ENCODE results near the gene GALNT9. TPM values are rescaled to one million over a fixed set of nuclear protein-coding genes. Genes with fewer than 3 reads are reported as not detected.

Gene GALNT9
- total RNA-seq, 1 experiment from 2014 or later = 3.3 TPM

DNA sequence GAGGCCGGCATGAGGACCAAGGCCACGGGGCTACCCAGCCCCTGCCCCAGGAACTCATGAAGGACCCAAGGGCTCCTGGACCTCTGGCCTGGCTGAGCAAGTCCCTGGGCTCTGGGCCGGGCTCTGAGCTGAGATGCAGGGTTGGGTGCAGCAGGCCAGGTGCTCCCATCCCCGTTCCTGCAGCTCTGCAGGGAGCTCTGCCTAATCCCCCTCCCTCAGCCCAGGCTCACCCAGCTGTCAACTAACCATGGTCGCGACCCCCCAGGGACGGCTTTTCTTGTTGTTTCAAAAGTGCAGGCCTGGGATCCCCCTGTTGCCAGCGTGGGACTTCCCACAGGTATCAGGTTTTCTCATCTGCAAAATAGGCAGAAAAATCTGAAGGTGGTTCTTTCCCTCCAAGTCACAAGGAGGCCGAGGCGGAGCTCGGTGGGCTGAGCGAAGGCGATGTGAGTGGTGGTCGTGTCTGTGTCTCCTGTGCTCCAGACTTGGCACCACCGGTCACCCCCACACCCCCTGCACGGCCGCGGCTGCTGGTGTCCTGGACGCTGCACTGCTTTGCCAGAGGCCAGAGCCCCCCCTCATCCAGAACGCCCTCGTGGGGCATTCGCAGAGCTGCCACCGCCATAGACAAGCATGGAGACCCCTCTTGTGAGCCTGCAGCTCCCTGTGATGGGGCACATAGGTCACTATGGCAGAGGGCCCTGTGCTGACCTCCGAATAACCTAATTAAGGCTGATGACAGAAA, 22.5 kb upstream of the GALNT9 start:
- Histone ChIP-seq H3K4me3 (no peak overlapping the region), H3K9me3 (no peaks in the 10 kb centered on the region), H3K36me3 (no peaks in the 10 kb centered on the region), H3K27me3 (peaks cover 15% of the 10 kb centered on the region; the same call in 1 of the 2 replicates)
- DNase-seq = no peak

DNA sequence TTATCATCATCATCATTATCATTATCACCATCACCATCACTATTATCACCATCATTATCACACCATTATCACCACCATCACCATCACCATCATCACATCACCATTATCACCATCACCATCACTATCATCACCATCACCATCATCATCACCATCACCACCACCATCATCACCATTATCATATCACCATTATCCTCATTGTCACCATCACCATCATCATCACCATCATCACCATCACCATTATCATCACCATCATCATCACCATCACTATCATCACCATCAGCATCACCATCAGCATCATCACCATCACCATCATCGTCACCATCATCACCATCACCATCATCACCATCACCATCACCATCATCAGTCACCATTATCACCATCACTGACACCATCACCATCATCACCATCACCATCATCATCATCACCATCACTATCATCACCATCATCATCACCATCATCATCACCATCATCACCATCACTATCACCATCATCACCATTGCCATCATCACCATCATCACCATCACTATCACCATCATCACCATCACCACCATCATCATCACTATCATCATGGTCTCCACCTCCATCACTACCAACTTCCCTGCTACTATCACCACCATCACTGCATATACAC, 20.2 kb upstream of the GALNT9 start:
- H3K9me3 ChIP-seq = no peaks in the 10 kb centered on the region
- no peak for DNase-seq
- no peaks in the 10 kb centered on the region for H3K36me3 ChIP-seq
- peaks cover 28% of the 10 kb centered on the region; the same call in 1 of the 2 replicates for H3K27me3 ChIP-seq
- H3K4me3 ChIP-seq = no peak overlapping the region

DNA sequence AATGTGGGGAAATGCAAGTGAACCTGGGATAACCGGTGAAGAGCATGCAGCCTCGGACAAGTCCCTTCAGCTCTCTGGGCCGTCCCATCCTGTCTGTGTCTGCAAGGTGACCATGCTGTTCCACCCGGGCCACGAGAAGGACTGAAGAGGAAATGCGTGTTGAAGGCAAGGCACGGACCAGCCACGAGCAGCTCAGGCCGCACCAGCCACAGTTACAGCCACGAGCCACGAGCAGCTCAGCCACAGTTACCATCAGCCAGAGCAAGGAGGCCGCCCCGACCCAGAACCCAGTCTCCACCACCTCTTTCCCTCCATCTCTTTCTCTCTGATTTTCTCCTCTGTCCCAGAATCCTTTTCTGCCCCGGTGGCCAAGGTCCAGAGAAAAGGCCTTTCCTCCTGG, 18.8 kb upstream of the GALNT9 start:
- Histone ChIP-seq H3K9me3 (no peaks in the 10 kb centered on the region), H3K27me3 (peaks cover 31% of the 10 kb centered on the region; the same call in 1 of the 2 replicates), H3K36me3 (no peaks in the 10 kb centered on the region), H3K4me3 (no peak overlapping the region)
- no peak for DNase-seq

DNA sequence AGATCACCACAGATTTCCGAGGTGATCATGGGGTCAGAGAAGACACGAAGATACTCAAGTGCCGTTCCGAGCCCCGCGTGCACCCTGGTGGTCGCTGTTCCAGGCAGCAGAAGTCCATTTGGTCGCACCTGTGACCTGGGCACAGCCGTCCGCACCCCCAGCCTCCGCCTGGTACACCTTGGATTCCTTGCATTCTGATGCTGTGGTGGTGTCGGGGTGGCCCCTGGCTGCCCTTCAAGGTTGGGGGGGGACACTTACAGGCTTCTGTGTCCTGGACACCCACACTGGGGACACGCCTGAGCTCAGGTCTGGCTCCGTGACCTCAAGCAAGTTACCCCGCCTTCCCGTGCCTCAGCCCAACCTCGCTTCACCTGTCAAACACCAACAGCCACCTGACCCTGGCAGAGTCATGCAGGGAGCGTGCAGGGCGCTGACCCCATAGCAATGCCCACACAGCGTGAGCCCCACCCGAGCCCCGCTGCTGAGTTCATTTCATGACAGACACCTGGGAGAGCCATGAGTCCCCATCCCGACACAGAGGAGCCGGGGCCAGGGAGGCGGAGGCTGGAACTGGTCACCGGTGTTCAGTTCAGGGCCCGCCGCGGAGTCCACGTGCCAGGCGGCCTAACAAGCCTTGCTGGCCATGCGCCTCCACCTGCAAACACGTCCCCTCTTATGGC, 17.9 kb upstream of the GALNT9 start:
- Histone ChIP-seq H3K4me3 (no peak overlapping the region), H3K27me3 (peaks cover 33% of the 10 kb centered on the region), H3K9me3 (no peaks in the 10 kb centered on the region), H3K36me3 (no peaks in the 10 kb centered on the region)
- no peak for DNase-seq

DNA sequence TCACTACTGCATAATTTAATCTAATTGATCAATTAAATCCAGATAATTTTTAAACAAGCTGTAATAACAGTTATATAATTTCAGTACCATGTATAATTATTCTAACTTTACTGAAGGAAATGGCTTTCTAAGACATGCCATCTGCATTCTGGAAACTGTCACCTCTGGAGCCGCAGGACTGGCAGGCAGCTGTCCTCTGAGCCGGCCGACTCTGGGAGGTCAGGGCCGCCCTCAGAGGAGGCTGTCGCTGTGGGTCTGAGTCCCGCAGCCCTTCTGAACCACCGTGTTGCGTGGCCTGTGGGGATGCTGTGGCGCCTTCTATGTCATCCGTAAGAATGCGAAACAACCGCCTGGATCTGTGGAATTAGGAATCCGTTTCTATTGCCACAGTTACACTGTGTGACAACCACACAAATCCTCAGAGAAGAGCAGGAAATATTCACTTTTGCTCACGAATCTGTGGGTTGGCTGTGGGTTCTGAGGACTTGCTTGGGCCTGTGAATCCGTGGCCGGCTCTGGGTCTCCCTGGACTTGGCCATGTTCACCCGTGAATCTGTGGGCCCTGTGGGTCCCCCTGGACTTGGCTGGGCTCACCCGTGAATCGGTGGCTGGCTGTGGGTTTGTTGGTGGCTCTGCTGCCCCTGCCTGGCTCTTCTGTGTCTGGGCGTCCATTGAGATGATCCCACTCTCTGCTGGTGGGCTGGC, 17.2 kb upstream of the GALNT9 start:
- Histone ChIP-seq H3K4me3 (no peak overlapping the region), H3K36me3 (no peaks in the 10 kb centered on the region), H3K27me3 (peaks cover 33% of the 10 kb centered on the region), H3K9me3 (no peaks in the 10 kb centered on the region)
- no peak for DNase-seq

DNA sequence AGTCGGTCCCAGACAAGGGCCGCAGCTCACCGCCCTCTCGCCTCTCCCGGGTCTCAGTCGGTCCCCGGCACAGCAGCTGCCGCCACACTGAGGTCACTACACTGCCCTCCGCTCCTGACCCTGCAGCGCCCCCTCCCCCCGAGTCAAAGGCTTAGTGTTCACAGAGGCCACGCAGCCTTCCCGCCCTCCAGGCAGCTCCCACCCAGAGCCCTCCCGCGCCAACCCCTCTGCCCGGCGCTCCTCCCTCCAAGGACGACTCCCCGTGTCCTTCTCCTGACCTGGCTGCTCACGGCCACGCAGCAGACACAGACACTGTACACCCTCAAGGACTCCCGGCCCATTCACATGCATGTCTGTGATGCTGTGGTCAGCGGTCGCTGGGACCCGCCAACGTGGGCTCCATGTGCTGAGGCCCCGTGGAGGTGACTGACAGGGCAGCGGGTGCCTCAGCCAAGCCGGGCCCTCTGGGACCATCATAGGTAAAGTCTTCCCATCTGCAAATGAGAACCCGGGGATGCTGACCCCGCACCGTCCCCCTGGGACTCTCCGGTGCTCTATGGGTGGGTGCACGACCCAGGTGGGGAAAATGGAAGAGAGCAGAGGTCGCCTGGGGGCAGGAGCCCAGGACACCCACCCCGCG, 16.3 kb upstream of the GALNT9 start:
- Histone ChIP-seq H3K4me3 (no peak overlapping the region), H3K27me3 (peaks cover 30% of the 10 kb centered on the region), H3K9me3 (no peaks in the 10 kb centered on the region), H3K36me3 (no peaks in the 10 kb centered on the region)
- no peak for DNase-seq

DNA sequence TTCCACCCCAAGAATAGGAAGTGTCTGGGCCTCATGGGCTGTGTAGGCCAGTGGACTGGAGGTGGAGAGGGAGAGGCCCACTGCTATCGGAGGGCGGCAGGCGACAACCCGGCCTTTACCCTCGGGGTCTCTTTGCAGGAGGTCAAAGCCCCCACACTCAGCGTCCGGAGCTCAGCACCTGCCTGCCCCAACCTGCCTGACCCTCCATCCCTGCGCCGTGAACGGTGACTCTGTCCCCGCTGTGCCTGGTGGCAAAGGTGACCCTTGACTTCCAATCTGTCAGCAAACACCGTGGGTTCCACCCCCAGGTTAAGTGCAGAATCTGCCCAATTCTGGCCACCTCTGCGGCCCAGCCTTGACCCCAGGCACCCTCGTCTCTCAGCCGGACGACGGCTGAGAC, 15.7 kb upstream of the GALNT9 start:
- Histone ChIP-seq H3K9me3 (no peaks in the 10 kb centered on the region), H3K27me3 (peaks cover 30% of the 10 kb centered on the region), H3K4me3 (no peak overlapping the region), H3K36me3 (no peaks in the 10 kb centered on the region)
- DNase-seq = no peak

DNA sequence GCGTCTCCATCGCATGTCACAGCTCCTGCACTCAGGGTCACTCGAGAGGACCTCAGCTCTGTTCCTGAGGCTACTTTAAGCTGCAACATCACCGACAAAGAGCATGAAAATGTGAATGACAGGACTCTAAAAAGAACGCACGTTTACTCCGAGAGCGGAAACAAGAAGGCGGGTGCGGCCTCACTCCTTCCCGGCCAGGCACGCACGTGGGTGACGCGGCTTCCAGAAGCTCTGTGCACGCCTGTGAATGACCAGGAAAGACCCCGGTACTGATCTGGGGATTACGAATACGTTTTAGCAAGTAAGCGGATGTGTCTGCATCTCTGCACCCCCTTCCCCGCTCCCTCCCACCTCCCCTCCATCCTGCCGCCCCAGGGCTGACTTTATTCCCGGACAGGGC, 15.2 kb upstream of the GALNT9 start:
- DNase-seq = no peak
- Histone ChIP-seq H3K9me3 (no peaks in the 10 kb centered on the region), H3K27me3 (peaks cover 30% of the 10 kb centered on the region)

DNA sequence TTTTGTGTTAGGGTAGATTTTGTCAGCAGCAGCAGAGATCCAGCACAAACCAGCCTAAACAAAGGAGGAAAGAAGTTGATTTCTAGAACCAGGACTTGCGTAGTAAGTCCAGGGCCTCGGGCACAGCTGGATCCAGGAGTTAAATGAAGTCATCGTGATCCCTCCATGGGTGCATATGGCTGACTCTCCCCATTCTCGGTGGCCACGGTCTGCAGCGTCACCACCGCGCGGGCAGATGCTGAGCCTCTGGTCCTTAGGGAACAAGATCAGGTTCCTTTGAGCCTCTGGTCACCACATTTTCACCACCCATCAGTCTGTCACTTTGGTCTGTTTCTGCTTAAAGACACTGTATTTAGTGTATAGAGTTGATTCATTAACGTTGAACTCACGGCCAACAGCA, 14.8 kb upstream of the GALNT9 start:
- no peak for DNase-seq
- Histone ChIP-seq H3K4me3 (no peak overlapping the region), H3K27me3 (peaks cover 30% of the 10 kb centered on the region), H3K36me3 (no peaks in the 10 kb centered on the region), H3K9me3 (no peaks in the 10 kb centered on the region)

More for the DNA sequence above, 15.2 kb upstream of the GALNT9 start:
- Histone ChIP-seq H3K4me3 (no peak overlapping the region), H3K36me3 (no peaks in the 10 kb centered on the region)

DNA sequence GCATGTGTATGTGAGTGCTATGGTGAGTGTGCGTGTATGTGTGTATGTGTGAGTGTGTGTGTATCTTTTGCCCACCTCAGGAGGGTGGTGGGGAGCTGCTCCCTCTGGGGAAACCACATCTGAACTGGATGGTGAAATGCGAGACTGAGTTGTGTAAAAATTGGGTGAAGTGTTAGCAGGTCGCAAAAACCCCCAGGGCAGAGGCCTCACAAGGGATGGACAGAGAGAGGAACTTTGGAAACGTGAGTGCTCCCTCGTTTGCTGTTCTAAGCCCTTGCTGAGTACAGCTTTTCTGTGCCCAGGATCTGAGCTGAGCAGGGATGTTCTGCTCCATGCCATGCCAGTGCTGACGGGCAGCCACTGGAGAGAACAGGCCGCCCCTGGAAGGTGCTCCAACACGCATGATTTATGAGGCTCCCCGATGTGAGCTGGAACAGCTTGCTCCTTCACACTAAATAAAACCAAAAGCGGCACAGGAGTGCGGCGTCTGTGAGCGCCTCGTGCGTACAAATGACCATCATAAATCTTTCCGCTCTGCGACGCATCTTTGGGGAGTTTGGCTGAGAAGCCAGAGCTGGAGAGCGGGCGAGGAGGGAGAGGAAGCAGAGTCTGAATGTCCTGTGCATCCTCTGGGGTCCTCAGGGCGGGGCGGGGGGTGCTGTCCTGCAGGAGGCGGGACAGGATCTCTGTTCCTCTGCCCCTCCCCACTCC, 14.1 kb upstream of the GALNT9 start:
- no peak for DNase-seq
- Histone ChIP-seq H3K27me3 (peaks cover 32% of the 10 kb centered on the region), H3K36me3 (no peaks in the 10 kb centered on the region), H3K4me3 (no peak overlapping the region), H3K9me3 (no peaks in the 10 kb centered on the region)

DNA sequence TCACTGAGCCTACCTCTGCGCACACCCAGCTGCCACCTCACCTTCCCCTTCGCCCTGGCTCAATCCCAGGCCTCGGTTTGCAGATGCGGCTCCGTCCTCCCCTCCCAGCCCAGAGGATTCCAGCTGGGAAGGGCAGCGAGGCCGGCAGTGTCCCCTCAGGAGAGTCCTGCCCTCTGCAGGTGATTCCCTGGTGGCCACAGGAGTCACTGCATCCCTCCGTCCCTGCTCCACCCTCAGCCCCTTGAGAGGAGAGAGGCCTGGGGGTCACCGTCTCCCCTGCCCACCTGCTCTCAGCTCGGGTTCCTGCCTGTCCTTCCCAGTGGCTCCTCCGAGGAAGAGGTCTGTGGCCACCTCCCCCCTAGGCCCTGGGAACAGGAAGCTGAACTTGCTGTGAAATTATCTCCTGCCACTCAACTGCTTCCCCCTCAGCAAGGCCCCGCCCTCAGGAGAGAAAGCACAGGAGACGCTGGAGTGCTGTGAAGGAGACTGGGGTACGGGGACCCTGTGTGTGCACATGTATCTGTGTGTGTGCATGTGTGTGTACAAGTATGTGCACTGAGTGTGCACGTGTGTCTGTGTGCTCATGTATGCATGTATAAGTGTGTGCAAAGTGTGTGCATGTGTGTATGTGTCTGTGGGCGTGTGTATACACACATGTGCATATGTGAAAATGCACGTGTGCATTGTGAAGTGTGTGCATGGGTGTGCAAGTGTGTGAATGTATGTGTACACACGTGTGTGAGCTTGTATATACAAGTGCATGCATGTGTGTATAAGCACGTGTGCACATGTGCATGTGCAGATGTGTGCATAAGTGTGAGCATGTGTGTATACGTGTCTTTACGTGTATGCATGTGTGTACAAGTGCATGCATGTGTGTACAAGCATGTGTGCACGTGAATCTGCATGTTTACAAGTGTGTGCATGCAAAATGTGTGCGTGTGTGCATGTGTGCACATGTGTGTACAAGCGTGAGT, 13.2 kb upstream of the GALNT9 start:
- no peak overlapping the region for H3K4me3 ChIP-seq
- DNase-seq = no peak
- H3K36me3 ChIP-seq = no peaks in the 10 kb centered on the region
- H3K27me3 ChIP-seq = peaks cover 30% of the 10 kb centered on the region
- H3K9me3 ChIP-seq = peaks cover 3% of the 10 kb centered on the region; the same call in 1 of the 2 replicates

DNA sequence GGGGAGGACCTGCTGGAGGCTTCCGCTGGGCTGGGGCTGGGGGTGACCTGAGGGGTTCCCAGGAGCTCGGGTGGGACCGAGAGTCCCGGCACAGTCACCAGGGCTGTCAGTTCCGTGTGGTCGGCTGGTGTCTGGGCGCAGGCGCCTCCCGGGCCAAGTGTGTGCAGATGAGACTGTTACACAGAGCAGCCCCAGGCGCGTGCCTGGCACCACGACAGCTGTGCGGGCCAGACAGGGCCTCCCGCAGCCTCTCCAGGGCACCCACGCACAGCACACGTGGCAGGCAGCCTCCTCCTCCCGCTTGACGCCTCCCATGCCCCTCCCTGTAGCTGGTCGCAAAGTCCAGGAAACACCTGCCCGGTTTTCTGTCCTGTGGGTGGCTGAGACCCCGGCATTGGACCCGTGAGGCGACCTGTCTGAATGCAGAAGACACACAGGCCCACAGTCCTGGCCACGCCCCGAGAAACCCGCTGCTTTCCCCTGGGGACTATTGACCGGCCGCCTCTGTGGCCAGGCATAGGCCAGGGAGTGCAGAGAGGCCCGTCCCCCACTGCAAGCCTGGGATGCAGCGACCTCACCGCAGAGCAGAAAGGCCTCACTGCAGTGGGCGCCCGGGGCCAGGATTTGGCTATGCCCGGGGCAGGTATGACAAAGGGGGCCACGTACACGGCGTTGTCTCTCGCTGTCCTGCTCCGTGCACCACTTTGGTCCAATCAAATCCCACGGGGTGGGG, 12.1 kb upstream of the GALNT9 start:
- Histone ChIP-seq H3K9me3 (peaks cover 13% of the 10 kb centered on the region), H3K4me3 (no peak overlapping the region), H3K27me3 (peaks cover 31% of the 10 kb centered on the region), H3K36me3 (no peaks in the 10 kb centered on the region)
- DNase-seq = no peak

DNA sequence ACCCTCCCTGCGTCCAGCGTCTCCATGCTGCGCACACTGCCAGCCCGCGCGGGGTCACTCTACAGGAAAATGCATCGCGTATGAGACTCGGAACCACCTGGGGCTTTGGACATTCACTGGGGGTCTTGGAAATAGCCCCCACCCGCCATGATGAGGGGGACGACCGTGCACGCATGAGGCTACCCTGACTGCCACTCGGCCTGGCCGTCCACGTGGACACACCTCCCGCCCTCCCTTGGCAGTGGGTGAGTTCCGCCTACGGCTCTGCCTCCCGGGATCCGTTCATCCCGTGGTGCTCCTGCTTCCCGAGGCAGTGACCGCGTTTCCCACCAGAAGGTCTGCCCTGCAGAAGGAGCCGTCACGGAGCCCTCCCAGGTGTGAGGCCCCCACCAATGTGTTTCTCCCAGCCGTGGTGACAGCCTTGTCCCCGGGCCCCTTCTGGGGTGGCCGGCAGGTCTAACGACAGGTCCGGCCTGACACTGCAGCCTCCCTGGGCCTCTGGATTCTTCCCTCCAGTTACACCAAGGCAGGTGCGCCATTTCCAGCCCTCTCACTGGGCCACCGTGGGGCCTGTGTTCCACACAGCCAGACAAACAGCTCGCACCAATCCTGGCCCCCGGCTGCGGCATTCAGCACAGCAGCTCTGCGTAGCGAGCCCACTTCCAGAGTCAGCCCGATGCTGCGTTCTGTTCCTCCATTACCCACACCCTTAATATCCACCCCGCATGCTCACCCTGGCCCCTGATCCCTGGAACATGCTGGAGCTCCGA, 11.1 kb upstream of the GALNT9 start:
- H3K4me3 ChIP-seq = no peak overlapping the region
- H3K36me3 ChIP-seq = no peaks in the 10 kb centered on the region
- peaks cover 18% of the 10 kb centered on the region for H3K9me3 ChIP-seq
- DNase-seq = no peak
- H3K27me3 ChIP-seq = peaks cover 22% of the 10 kb centered on the region

DNA sequence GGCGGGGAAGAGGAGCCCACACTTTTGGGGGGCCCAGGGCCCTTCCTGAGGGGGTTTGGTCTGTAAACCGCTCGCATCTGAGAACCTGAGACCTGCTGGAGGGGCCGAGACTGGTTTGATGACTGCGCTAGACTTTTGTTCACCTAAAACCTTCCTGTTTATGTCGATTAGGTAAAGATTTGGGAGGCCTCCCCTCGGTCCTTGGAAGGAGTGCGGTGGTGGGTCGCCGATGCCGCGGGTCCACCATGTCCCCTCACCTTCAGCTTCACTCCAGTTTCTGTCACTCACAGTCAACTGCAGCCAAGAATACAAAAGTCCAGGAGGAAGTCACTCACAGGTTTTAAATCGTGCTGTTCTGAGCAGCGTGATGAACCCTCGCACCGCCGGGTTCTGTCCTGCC, 10.5 kb upstream of the GALNT9 start:
- H3K9me3 ChIP-seq = peaks cover 18% of the 10 kb centered on the region
- H3K4me3 ChIP-seq = no peak overlapping the region
- no peak for DNase-seq
- peaks cover 22% of the 10 kb centered on the region for H3K27me3 ChIP-seq
- no peaks in the 10 kb centered on the region for H3K36me3 ChIP-seq

Measured in MG63 (cell line).